GM21528 (cell line): ENCODE measurements around the gene NLE1.
"Not testable (repeated sequence)": the region's sequence is repeated elsewhere in the genome, so short reads cannot be mapped to it uniquely, and the experiment has no call there.

Experiments
- ATAC-seq: cut with Tn5 transposase; IDR thresholded peaks from one replicate; pipeline ENCODE4 v1.9.1; 2021; ENCODE audit warnings: mild to moderate bottlenecking, moderate library complexity; ENCODE audit not compliant: unreplicated experiment, low FRiP score

Gene NLE1

GRCh38 chr17:35163886-35164285 is 21.8 kb upstream of the NLE1 start:
- ATAC-seq = no peak

DNA sequence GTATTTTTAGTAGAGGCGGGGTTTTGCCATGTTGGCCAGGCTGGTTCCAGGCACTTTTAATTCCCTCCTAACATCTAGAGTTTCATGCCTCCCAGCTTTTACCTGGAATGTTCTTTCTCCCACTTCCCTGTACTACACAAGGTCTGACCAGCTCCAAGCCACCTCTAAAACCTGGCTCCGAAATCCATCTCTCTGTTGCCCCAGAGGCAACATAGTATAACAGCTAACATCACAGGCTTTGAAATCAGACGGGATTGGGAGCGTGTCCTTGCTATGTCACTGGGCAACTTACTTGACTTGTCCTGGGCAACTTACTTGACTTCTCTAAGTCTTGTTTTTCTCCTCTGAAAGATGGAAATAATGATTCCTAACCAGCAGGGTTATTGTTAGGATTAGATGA is 20.7 kb upstream of the NLE1 start:
- ATAC-seq = no peak

- no peak for ATAC-seq
Measured at GRCh38 chr17:35161281-35161761, 19.2 kb upstream of the NLE1 start.

DNA sequence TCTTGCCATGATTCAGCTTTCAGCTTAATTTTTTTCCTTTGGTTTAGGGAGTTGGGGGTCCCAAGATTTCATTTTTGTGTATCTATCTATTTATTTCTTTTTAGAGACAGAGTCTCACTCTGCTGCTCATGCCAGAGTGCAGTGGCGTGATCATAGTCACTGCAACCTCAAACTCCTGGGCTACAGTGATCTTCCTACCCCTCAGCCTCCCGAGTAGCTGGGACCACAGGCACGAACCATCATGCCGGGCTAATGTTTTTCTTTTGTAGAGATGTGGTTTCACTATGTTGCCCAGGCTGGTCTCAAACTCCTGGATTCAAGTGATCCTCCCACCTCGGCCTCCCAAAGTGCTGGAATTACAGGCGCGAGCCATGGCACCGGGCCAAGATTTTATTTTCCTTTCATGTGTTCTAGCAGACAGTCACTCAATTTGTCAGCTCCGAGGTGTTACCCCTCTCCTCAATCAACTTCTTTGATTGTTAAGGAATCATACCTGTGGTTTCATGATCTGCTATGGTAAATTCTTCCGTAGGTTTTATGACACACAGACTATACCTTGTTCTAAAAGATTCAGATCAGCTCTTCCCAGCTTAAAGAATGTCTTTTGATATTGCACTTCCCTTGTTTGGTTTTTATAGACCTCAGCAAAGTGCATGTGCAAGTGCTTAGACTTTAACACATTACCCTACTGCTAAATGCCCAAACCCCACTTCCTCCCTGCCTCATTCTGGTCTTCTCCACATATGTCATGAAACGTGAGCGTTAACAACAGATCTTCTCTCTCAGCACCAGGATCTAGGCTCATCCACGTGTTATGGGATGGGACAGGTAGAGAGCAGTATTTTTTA is 18.5 kb upstream of the NLE1 start:
- no peak for ATAC-seq

GRCh38 chr17:35159940-35160339 is 17.8 kb upstream of the NLE1 start:
- ATAC-seq = no peak

DNA sequence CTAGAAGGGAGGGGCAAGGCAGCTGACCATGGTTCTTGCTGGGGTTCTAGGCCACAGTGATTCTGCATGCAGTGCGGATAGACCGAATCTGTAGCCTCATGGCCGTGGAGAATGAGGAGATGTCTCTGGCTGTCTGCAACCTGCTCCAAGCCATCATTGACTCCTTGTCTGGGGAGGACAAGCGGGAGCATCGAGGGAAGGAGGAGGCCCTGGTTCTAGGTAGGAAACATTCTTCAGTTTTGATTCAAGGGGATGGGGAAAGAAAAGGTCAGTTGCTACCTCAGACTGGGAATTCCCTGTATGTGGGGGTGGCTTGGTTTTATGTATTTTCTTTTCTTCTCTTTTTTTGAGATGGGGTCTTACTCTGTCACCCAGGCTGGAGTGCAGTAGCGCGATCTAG is 13.1 kb upstream of the NLE1 start:
- no peak for ATAC-seq

DNA sequence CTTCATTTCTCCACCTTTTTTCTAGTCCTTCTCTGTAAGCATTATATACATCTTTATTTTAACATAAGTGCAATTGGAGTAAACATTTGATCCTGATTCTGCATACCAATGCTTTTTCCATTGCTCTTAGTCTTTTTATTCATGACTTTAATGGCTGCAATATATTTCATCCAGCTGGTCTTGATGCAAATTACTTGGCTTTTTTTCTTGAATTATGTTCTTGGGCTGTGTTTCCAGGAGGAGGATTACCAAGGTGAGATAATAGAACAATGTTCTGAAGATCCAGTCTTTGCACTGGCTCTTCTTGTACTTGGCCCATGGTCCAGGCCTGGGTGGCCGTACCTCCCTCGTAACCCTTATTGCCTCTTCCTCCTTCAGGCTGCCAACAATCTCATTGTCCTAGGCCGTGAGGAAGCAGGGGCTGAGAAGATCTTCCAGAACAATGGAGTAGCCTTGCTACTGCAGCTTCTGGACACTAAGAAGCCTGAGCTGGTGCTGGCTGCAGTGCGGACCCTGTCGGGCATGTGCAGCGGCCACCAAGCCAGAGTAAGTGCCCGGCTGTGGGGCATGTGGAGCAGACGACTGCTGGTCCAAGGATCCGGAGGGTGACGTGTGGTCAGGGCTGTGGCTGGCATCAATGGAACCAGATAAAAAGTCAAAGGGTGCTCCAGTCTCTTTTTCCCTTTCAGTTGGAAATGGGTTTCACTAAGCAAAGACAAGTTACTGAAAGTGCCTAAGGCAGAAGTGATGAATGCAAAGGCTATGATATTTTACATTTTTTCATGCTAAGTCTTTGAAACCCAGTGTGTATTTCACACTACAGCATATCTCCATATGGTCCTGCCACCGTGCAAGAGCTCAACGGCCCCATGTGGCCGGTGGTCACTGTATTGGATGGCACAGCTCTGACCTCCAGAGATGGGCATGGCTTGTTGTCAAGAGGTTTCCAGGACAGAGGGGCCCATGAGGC is 12.4 kb upstream of the NLE1 start:
- no peak for ATAC-seq

DNA sequence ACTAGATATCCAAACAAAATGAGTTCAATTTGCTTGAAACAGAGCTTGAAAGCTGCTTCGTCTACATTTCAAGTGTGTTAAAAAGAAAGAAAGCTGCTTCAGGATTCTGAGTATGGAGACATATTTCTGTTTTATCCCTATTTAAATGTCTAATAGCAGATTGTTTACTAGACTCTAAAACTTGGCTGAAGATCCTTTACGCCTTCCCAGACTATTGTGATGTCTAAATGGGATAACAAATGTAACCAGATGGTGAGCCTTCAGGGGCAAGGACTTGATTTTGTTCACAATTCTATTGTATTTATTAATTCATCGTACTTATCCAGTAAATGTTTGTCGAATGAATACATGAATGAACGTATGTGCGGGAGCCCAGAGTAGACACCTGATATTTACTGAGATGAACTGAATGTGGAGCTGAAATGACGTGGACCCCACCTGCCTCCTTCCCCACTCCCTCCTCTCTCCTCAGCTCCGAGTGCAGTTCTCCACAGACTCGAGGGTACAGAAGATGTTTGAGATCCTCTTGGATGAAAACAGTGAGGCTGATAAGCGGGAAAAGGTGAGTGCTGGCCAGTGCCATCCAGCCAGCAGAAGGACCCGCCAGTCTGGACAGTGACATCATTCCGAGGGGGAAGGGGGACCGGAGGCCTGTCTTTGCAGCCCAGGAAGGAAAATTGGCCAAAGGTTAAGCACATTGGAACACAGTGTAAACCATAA is 10.5 kb upstream of the NLE1 start:
- ATAC-seq = no peak

DNA sequence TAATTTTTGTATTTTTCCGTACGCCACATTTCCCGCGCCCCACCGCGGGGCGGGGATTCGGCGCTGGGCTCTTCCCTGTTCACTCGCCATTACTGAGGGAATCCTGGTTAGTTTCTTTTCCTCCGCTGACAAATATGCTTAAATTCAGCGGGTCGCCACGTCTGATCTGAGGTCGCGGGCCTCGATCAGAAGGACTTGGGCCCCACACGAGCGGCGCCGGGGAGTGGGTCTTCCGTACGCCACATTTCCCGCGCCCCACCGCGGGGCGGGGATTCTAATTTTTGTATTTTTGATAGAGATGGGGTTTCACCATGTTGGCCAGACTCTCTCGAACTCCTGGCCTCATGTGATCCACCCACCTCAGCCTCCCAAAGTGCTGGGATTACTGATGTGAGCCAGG is 9.0 kb upstream of the NLE1 start:
- ATAC-seq = not testable (repeated sequence)

DNA sequence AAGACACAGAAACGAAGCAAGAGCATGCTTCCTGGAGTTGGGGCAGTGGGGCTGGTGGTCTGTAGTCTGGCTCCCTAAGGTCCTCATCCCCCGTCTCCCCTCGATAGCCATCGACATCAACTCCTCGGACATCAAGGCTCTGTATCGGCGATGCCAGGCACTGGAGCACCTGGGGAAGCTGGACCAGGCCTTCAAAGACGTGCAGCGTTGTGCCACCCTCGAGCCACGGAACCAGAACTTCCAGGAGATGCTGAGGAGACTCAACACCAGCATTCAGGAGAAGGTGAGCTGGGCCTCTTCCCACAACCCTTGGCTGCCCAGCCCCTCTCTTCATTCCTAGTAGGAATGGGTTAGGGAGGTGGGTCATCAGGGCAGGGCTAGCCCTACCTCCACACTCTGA is 7.8 kb upstream of the NLE1 start:
- no peak for ATAC-seq

DNA sequence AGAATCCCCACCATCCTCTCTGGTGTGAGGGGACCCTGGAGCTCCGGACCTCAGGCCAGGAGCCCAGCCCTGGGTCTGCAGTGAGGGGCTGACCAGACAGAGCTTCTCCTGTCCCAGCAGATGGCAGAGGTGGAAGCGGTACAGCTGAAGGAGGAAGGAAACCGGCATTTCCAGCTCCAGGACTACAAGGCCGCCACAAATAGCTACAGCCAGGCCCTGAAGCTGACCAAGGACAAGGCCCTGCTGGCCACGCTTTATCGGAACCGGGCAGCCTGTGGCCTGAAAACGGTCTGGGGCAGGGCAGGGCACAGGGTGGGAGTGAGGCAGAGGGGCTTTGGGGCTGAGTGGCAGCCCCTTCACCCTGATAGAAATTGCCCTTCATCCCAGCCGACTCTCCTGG is 6.0 kb upstream of the NLE1 start:
- ATAC-seq = no peak

- ATAC-seq = no peak
Measured at GRCh38 chr17:35147375-35147905, 5.3 kb upstream of the NLE1 start, which contains the start of gene UNC45B. Gene UNC45B (plus strand): TSS chr17:35147817. CDS start chr17:35148264, 447 bp downstream.

DNA sequence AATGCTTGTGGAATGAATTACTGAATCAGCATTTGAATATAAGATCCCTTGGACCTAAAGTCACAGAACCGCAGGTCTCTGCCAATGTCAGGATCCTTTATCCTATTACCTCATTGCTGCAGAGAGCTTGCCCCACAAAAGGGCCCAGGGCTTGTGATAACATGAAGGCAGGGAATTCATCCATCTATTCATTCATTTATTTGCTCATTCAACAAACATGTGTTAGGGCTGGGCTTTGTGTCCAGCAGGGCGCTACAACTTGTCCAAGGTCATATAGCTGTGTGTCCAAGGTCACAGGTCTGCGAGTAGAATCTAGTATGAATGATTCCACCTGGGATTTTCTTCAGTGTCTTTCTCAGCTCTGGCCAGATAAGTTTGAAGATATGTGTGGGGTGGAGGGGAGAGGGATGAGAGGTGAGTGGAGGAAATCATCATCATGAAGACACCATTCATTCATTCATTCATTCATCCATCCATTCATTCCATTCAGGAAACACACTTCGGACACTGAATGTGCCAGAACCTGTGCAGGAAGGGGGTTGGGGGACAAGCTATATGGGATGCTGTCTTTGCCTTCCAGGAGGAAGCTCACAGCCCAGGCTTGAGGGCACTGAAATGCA is 4.2 kb upstream of the NLE1 start:
- no peak for ATAC-seq

GRCh38 chr17:35144840-35145239 is 2.7 kb upstream of the NLE1 start:
- ATAC-seq = no peak

DNA sequence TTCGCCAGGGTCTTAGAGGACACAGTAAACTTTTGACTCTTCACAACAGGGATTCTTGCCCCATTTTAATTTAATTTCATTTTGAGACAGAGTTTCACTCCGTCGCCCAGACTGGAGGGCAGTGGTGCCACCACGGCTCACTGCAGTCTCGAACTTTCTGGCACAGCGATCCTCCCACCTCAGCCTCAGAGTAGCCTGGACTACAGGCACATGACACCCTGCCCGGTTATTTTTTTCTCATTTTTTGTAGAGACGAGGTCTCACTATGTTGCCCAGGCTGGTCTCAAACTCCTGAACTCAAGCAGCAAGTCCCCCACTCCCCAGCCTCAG is 329 bp upstream of the NLE1 start:
- no peak for ATAC-seq

DNA sequence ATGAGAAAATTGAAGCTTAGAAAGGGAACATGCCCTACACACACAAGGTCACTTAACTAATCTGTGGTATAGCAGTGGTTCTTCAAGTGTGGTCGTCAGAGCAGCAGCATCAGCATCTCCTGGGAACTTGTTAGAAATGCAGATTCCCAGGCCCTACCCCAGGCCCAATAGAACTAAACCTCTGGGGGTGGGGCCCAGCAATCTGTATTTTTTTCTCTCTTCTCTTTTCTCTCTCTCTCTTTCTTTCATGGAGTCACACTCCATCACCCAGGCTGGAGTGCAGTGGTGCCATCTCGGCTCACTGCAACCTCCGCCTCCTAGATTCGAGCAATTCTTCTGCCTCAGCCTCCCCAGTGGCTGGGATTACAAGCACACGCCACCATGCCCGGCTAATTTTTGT is 3.9 kb downstream of the NLE1 start:
- ATAC-seq = no peak

- ATAC-seq = no peak
Measured at GRCh38 chr17:35135322-35135721, 6.8 kb downstream of the NLE1 start.

DNA sequence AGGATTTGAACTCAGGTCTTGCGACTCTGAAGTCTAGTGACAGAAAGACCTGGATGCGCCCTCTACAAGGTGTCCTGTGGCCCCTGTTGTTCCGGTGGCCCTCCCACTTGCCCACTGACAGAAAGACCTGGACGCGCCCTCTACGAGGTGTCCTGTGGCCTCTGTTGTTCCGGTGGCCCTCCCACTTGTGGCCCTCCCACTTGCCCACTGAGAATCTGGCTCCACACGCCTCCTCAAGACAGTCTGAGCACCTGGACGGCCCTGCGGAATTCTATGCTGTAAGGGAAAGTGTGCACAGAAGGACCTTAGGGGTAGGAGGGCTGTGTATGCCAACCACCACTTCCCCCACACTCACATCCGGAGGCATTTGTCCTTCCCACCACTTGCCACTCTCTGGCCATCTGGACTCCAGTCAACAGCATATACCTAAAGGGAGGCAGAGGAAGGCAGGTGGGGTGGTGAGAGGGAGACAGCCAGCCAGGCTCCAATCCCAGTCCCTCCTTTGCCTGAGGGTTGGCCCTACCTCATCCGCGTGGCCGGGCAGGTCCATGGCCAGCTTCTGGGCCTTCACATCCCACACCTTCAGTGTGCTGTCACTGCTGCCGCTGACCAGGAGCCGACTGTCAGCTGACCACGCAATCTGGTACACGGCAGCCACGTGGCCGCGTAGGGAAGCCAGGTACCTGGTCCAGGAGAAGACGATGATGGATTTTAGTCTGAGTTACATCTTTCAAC is 9.1 kb downstream of the NLE1 start:
- no peak for ATAC-seq

DNA sequence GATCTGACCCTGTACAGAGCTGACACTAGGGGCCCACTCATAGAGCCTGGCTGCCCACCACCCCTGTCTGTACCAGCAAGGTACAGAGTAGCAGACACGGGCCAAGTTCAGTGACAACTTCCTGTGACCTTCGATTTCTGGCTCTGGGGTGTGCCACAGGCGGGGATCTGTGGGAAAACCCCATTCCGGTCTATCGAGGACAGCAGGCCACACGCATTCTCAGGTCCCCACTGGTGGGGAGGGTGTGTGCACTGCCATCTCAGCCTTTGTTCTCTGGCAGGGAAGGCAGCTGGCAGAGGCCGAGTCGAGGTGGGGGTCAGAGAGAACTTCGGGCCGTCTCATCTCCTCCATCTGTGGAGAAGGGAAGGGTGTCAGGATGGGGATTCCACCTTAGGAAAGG is 10.0 kb downstream of the NLE1 start:
- no peak for ATAC-seq
